GM11168 (cell line): ENCODE data around the gene ELAVL4.

Experiments
- in situ Hi-C: fragments of 300-500 bp; cut with MboI; formaldehyde crosslinking; loops from one replicate; pipeline ENCODE4 v1.12.0; 2022; ENCODE audit warnings: low sequenced_read_pairs; ENCODE audit not compliant: unreplicated experiment

The ELAVL4 gene

GRCh38 chr1:50175719-50176639 lies 67.3 kb downstream of the ELAVL4 start:
- in situ Hi-C loops, result no loop called here

- in situ Hi-C loops, result no loop called here
Measured at GRCh38 chr1:50177994-50178393, 69.3 kb downstream of the ELAVL4 start.

GRCh38 chr1:50179639-50180038 lies 70.9 kb downstream of the ELAVL4 start:
- in situ Hi-C loops, result no loop called here

- in situ Hi-C loops, result no loop called here
Measured at GRCh38 chr1:50180367-50180766, 71.6 kb downstream of the ELAVL4 start.

- in situ Hi-C loops, result no loop called here
Measured at GRCh38 chr1:50181027-50181663, 72.4 kb downstream of the ELAVL4 start.

GRCh38 chr1:50183378-50184133 lies 74.8 kb downstream of the ELAVL4 start:
- in situ Hi-C loops, result no loop called here

GRCh38 chr1:50189369-50189768 lies 80.6 kb downstream of the ELAVL4 start:
- in situ Hi-C loops, result no loop called here

- in situ Hi-C loops, result no loop called here
Measured at GRCh38 chr1:50193002-50193401, 84.3 kb downstream of the ELAVL4 start.

GRCh38 chr1:50195205-50195604 lies 86.5 kb downstream of the ELAVL4 start:
- in situ Hi-C loops, result no loop called here

- in situ Hi-C loops, result no loop called here
Measured at GRCh38 chr1:50196081-50196480, 87.4 kb downstream of the ELAVL4 start.

- in situ Hi-C loops, result no loop called here
Measured at GRCh38 chr1:50197216-50197615, 88.5 kb downstream of the ELAVL4 start.

- in situ Hi-C loops, result no loop called here
Measured at GRCh38 chr1:50208315-50208714, 99.6 kb downstream of the ELAVL4 start.

- in situ Hi-C loops, result no loop called here
Measured at GRCh38 chr1:50208756-50209155, 100.0 kb downstream of the ELAVL4 start.

GRCh38 chr1:50209749-50210148 lies 101.0 kb downstream of the ELAVL4 start:
- in situ Hi-C loops, result no loop called here

- in situ Hi-C loops, result no loop called here
Measured at GRCh38 chr1:50213505-50213904, 104.8 kb downstream of the ELAVL4 start.

GRCh38 chr1:50214717-50215116 lies 106.0 kb downstream of the ELAVL4 start:
- in situ Hi-C loops, result no loop called here

- in situ Hi-C loops, result no loop called here
Measured at GRCh38 chr1:50218344-50219120, 109.8 kb downstream of the ELAVL4 start.

GRCh38 chr1:50228871-50229384 lies 120.2 kb downstream of the ELAVL4 start:
- in situ Hi-C loops, result no loop called here

GRCh38 chr1:50231209-50231608 lies 122.5 kb downstream of the ELAVL4 start:
- in situ Hi-C loops, result no loop called here

- in situ Hi-C loops, result no loop called here
Measured at GRCh38 chr1:50232336-50232735, 123.6 kb downstream of the ELAVL4 start.
